D721Med (cell line): ENCODE results near the gene ENKD1.

Source experiments
- DNase-seq: peaks from one replicate; pipeline ENCODE4 v3.0.0; 2011; ENCODE audit warnings: low spot score; ENCODE audit not compliant: insufficient read length
- FAIRE-seq: peaks from 2 replicates; lab custom pipeline; 2011; peaks lifted over from hg19 to GRCh38; lab: Jason Lieb, UNC
- TF ChIP-seq, protein P1 (sequence below): IDR thresholded peaks from 2 replicates; pipeline ENCODE4 v1.5.1; 2012; ENCODE audit warnings: mild to moderate bottlenecking, control low read depth; ENCODE audit not compliant: insufficient read depth; ENCODE audit errors: missing control alignments

ENKD1 gene

DNA sequence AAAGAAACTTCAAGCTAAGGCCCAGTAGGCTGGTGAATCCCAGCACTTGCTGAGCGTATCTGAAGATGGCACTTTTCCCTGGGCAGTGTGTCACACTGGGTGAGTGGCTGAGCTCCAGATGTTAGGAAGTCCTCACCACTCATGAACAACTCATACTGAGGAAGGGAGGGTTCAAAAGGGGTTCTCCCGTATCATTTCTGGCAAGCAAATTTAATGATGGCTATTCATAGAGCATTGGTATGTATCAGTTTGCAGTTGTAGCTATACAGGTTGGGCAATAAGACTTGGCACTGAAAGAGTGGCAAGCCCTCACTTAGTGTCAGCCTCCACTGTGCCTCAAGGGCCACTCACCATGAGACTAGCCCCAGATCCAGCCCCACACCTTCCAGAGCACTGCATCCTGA is 41.8 kb upstream of the ENKD1 start:
- DNase-seq (no peak), FAIRE-seq (no peak)
- TF ChIP-seq, protein P1, sequence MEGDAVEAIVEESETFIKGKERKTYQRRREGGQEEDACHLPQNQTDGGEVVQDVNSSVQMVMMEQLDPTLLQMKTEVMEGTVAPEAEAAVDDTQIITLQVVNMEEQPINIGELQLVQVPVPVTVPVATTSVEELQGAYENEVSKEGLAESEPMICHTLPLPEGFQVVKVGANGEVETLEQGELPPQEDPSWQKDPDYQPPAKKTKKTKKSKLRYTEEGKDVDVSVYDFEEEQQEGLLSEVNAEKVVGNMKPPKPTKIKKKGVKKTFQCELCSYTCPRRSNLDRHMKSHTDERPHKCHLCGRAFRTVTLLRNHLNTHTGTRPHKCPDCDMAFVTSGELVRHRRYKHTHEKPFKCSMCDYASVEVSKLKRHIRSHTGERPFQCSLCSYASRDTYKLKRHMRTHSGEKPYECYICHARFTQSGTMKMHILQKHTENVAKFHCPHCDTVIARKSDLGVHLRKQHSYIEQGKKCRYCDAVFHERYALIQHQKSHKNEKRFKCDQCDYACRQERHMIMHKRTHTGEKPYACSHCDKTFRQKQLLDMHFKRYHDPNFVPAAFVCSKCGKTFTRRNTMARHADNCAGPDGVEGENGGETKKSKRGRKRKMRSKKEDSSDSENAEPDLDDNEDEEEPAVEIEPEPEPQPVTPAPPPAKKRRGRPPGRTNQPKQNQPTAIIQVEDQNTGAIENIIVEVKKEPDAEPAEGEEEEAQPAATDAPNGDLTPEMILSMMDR: no peak

DNA sequence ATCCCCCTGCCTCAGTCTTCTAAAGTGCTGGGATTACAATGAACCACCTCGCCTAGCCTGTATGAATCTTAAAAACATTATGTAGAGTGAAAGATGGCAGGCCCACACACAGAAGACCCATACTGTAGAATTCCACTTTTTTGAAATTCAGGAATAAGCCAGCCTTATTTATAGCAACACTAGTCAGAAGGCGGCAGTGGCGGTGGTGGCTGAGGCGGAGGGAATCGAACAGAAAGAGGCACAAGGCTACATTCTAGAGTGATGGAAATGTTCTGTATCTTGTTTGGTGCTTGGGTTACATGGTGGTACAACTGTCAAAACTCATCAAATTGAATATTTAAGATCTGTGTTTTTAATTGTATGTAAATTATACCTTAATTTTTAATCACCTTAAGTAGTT is 41.2 kb upstream of the ENKD1 start:
- DNase-seq: no peak
- TF ChIP-seq, protein P1: no peak
- no peak for FAIRE-seq

DNA sequence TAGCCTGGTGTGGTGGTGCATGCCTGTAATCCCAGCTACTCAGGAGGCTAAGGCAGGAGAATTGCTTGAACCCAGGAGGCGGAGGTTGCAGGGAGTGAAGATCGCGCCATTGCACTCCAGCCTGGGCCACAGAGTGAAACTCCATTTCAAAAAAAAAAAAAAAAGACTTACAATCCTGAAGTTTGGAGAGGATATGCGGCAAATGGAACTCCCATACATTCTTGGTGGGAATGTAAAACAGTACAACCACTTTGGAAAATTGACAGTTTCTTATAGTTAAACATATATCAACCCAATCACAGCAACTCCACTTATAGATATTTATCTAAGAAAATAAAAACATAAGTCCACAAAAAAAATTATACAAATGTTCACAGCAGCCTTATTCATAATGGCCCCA is 40.7 kb upstream of the ENKD1 start:
- TF ChIP-seq, protein P1: no peak
- DNase-seq (no peak), FAIRE-seq (no peak)

DNA sequence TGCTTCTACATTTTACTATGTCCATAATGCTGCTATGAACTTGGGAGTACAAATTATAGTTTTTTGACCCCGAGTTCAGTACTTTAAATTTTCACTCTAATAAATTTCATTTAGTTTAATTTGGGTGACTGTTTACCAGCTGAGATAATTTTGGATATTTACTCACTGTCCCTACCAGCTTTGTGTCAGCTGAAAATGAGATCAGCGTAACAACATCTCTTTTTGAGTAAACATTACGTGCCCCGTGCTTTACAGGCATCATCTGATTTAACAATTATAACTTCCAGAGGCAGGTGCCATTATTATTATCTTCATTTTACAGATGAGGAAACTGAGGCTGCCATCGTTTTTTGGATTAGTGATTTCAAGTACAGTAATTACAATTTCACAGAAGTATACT is 37.6 kb upstream of the ENKD1 start:
- TF ChIP-seq, protein P1: no peak
- FAIRE-seq: no peak
- DNase-seq: no peak

DNA sequence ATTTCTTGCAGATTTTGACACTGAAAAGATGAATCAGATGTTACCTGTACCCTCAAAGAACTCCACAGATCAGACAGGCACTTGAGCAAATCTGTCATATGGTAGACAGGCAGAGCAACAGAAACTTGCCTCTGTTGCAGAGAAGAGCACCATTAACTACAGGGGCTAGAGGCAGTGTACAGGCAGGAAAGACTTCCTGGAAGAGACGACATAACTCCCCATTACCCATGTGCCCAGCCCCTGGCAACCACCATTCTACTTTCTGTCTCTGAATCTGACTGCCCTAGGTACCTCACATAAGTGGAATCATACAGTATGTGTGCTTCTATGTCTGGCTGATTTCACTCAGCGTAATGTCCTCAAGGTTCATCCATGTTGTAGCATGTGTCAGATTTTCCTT is 37.1 kb upstream of the ENKD1 start:
- FAIRE-seq: no peak
- DNase-seq: no peak
- TF ChIP-seq, protein P1: no peak

DNA sequence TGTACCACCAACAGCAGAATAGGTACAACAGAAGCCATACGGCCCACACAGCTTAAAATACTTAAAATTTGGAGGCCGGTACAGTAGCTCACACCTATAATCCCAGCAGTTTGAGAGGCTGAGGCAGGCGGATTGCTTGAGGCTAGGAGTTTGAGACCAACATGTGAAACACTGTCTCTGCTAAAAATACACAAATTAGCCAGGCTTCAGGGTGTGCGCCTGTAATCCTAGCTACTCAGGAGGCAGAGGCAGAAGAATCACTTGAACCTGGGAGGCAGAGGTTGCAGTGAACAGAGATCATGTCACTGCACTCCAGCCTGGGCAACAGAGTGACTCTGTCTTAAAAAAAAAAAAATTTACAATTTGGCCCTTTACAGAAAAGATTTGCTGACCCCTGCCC is 35.6 kb upstream of the ENKD1 start:
- DNase-seq (no peak), FAIRE-seq (no peak)
- TF ChIP-seq, protein P1: no peak

DNA sequence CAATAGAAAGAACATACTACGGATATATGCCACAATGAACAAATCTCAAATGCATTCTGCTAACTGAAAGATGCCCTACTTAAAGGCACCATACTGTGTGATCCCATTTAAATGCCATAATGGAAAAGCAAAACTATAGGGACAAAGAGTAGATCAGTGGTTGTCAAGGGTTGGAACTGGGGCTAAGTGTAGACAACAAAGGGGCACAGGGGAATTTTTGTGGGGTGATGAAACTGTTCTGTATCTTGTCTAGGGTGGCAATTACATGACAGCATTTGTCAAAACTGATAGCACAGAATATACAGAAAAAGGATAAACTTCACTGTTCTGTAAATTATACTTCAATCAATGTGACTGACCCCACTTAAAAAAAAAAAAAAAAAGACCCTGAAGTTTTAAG is 34.9 kb upstream of the ENKD1 start:
- DNase-seq: no peak
- TF ChIP-seq, protein P1: no peak
- FAIRE-seq: no peak
